ENCODE results near the gene TIMM29.

The TIMM29 gene

DNA sequence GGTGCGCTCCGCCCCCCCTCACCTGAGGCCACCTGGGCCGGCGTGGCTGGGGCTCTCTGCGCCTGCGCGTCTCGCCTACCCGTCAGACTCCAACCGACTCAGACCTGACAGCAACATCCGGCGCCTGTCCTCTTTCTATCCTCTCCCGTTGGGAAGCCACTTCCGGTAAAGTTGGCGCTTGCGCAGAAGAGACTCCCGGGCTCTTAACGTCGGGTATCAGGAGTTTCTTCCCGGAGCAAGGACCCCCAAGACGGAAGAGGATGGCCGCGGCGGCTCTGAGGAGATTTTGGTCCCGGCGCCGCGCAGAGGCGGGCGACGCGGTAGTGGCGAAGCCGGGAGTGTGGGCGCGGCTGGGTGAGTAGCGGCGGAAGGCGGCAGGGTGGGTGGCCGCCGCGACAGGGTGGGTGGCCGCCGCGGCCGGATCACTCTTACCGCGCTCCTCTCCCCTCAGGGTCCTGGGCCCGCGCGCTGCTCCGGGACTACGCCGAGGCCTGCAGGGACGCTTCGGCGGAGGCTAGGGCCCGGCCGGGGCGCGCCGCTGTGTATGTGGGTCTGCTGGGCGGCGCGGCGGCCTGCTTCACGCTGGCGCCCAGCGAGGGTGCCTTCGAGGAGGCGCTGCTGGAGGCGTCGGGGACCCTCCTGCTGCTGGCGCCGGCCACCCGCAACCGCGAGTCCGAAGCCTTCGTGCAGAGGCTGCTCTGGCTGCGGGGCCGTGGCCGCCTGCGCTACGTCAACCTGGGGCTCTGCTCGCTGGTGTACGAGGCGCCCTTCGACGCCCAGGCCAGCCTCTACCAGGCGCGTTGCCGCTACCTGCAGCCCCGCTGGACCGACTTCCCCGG, at the start of gene TIMM29, which contains the start of gene YIPF2:
TSS of gene TIMM29 (plus strand) at position 249 of the 839 bp plus-strand sequence. CDS start at position 261, 12 bp downstream.
TSS of gene YIPF2 (minus strand) at position 77 of the 839 bp plus-strand sequence. CDS start 229 bp downstream, outside the sequence.
- DNase-seq = peak; percentile 99

DNA sequence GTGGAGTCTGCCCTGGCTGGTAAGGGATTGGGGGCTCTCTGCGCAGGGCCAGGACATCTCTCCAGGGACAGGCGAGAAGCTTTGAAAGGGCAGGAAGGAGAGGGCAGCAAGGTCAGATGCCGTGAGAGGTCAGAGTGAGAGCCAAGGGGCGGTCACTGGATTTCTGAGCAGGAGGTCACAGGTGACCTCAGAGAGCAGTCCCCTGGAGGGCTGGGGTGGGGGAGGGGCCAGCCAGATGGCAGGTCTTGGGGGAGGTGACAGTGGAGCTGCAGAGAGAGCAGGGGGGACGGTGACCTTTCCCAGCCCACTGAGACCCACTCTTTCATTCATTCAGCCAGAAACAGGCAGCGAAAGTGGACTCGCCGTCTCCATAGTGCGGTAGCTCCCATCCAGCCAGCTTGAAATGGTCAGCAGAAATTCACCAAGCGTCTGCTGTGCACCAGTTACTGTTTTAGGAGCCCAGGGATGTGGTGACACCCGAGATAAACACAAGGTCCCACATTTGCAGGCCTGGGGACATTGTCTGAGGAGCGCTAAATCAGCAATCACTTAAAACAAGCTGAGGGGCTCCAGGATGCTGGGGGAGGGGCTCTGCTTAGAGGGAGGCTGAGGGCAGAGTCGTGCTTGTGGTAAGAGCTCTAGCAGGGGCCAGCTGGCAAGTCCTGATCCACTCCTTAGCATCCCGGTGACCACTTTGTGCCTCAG, 47.1 kb upstream of the TIMM29 start:
- DNase-seq = no peak

DNA sequence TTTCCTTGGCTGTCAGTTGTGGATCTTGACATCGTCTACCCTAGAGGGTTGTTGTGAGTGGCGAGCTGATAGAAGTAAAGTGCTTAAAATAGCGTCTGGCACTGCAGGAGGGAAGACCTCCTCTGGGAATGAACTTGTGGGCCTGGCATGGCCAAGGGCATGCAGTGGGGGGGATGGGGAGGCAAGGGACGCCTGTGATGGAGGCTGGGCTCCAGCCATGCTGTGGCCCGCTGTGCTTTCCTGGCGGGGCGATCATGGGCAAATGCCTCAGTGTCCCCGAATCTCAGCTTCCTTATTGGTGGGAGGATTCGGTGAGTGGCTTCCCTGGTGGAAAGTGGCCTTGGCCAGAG, 46.5 kb upstream of the TIMM29 start:
- no peak for DNase-seq

DNA sequence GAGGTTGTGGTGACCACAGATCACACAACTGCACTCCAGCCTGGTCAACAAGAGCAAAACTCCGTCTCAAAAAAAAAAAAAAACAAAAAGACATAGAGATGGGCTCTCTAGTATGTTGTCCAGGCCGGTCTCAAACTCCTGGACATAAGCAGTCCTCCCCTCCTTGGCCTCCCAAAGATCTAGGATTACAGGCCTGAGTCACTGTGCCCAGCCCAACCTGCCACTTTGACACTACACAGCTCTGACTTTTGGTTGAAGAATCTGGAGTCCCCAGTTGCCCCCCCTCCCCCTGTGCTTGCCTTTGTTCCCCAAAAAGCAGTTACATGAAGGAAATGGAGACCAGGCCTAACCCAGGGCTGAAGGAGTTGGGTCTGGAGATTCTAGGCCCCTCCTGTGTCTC, 44.3 kb upstream of the TIMM29 start:
- peak; percentile 73 for DNase-seq

DNA sequence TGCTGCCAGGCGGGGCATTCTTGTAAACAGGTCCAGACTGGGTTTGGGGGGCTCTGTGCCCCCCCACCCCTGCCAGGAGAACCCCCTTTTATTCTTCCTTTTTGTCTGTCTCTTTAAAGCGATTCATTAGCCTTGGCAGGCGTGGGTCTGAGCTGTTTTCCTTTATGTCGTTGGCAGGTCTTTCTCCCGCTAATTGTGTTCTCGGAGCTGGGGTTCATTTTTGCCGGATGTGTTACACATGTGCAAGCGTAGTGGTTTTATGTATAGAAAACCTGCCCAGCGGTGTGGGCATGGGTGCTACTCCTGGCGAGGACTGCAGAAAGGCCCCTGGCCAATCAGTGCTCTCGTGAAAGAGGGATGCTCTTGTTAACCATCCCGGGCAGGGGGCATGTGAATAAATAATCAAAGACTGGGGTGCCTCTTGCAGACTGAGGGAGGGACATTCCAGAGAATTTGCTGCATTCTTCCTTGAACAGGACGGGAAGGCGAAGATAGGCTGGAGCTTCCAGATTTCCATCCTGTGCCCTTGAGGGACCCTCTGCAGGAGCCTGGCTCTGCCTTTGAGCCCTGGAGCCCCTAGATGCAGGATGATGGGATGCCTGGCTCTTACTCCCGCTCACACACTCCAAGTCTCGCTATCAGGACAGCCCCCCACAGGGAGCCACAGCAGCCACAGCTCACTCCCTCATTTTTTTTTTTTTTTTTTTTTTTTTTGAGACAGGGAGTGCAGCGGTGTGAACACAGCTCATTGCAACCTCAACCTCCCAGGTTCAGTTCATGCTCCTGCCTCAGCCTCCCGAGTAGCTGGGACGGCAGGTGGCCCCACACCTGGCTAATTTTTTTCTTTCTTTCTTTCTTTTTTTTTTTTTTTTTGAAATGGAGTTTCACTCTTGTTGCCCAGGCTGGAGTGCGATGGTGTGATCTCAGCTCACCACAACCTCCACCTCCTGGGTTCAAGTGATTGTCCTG, 43.1 kb upstream of the TIMM29 start:
- DNase-seq = peak; percentile 33

DNA sequence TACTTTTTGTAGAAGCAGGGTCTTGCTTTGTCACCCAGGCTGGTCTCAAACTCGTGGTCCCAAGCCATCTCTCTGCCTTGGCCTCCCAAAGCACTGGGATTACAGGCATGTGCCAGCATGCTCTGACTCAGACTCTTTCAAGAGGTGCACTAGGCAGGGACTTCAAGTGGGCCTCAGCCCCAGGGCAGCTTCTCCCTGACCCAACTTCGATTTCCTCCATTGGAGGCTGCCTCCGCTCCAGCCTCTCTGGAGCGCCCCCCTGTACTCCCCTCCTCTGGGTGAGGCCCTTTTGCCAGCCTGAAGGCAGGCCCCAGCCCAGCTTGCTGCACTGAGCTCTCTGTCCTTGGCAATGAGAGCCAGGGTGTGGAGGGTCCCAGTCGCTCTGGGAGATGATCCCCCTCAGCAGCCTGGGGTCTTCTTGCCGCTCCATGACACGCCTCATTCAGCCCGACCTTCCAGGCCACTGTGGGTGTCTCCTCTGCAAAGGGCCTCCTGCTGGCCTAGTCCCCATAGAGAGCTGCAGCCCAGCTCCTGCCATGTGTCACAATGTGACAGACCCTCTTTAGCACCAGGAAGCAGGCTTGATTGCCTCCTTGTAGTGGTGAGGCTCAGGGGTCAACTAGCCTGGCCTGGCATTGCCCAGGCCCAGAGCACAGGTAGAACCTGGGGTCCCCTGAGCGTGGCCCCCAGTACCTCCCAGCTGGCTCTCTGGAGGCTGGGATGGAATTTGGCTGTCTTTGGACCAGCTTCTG, 40.8 kb upstream of the TIMM29 start:
- no peak for DNase-seq

DNA sequence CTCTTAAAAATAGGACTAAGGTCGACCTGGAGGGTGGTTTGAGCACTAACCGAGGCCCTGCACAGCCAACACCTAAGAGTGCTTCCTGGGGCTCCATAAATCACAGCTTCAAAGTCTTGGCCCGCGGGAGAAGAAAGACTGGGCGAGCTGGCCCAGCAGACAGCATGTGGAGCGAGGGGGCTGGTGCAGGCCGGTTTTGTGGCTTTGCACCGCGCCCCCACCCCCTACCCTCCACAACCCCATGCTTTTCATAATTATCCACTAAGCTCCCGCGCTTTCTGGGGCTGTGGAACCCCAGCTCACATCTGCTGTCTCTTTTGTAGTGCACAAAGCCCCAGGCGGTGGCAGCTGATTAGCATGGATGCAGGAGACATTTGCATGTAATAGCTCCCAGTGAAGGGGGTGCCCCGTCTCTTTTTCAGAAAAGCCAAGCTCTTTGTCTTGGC, 40.2 kb upstream of the TIMM29 start:
- DNase-seq = no peak

DNA sequence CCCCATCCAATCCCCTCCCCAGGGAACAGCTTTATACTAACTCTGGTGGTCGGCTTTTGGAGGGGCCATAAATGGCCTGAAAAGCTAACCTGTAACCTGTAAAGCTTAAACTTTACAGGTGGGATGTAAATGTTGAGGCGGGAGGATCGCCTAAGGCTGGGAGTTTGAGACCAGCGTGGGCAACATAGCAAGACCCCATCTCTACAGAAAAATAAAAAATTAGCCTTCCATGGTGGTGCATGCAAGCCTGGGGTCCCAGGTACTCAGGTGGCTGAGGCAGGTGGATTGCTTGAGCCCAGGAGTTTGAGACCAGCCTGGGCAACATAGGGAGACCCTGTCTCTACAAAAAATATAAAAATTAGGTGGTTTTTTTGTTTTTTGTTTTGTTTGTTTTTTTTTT, 38.7 kb upstream of the TIMM29 start:
- no peak for DNase-seq

DNA sequence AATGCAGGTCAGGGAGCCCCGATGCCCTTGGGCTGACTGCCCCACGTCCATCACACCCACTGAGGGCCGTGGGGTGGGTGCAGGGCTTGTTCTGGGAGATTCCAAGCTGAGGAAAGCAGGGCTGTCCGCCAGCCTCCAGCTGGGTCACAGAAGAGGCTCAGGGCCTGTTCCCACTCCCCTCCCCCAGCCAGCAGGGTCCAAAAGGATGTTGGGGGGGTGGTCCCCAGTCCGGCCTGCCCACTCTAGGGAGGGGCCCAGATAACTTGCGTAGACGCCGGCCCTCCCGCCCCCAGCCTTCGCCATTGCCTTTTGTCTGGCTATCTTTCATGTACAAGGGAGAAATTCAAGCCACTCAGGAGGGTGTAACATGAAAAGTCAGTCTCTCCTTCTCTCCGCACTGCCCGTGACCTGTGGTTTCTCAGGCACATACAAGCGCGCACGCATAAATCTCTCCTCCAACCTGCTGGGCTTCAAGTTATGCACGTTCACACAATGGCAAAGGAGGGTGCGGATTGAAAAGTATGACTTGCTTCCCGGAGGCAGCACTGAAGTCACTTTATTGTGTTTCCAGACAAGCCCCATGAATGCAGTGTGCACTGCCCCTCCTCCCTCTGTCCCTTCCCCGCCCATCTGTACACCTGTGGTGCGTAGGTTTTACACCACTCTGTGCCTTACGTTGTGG, 37.1 kb upstream of the TIMM29 start:
- no peak for DNase-seq

DNA sequence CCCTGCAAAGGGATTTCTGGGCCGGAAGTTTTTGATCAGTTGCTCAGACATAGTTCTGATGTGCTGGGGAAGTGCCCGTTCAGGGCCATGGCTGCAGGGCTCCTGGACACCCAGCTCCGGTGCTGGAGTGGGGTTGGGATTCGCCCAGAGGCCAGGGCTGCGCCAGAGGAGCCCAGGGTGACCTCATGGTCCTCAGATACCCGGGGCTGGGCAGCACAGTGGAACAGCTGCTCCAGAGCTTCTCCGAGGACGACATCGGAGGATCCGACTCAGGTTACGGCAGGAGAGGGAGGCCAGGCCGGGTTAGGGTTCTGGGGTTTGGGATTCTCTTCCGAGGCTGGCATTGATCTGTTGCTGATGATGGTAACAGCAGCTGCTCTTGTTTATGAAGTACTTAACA, 36.4 kb upstream of the TIMM29 start:
- no peak for DNase-seq

DNA sequence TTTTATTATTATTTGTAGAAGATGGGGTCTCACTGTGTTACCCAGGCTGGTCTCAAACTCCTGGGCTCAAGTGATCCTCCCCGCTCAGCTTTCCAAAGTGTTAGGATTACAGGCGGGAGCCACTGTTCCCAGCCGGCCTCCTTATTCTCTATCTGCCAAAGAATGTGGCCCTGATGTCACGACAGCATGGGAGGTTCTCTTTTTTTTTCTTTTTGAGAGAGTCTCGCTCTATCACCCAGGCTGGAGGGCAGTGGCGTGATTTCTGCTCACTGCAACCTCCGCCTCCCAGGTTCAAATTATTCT, 33.7 kb upstream of the TIMM29 start:
- no peak for DNase-seq

DNA sequence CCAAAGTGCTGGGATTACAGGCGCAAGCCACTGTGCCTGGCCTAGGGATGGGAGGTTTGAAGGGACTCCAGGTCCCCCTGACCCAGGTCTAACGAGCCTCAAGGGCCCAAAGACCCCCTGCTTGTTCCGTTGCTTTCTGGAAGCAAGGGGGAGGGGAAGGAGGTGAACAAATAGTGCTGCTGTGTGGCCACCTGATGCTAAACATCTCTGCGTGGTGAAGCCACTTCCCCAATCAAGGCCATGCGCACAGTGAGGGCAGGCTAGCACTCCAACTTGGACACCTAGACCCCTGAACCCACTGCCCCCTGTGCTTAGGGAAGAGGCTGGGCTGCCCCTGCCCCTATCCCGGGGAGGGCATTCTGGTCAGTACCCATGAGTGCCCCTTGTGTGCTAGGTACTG, 33.2 kb upstream of the TIMM29 start:
- no peak for DNase-seq

DNA sequence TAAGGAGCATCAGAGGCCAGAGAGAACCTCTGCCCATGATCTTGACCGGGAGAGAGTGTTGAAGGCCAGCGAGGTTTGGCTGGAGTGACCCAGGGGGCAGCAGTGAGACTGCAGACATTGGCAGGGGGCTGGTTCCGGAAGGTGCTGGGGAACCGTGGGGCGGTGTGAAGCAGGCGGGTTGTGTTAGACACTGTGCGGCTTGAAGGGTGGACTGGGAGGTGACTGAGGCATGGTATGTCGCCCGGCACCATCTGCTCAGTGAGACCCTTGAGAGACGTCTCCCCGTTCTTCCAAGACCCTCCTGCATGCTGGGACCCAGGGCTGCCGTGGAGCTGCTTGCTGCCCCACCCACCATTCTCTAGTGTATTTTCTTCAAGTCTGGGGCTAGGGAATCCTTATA, 32.7 kb upstream of the TIMM29 start:
- DNase-seq = no peak

DNA sequence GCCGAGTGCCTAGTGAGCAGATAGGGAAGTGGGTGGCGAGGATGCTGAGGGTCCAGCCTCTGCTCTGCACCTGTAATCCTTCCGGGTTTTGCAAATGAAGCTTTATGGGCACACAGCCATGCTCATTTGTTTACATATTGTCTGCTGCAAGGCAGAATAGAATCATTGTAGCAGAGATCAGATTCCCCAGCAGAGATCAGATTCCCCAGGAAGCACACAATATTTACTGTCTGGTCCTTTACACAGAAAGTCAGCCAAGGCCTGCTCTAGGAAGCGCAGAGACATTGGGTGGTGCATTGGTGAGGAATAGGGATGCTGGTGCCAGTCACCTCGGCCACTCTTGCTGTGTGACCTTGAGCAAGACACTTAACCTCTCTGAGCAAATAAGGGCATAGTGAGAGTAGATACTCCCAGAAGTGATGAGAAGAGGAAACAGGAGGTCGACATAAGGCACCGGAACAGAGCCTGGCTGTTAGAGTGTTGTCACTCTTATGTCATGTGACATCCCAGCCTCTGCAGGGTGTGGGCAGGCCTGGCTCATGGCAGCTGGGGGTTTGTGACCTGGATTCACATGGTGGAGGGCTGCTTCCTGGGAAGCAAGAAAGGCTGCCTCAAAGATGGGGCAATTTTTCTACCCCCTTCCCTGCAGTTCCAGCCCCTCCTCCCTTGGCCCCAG, 31.6 kb upstream of the TIMM29 start:
- DNase-seq = no peak

DNA sequence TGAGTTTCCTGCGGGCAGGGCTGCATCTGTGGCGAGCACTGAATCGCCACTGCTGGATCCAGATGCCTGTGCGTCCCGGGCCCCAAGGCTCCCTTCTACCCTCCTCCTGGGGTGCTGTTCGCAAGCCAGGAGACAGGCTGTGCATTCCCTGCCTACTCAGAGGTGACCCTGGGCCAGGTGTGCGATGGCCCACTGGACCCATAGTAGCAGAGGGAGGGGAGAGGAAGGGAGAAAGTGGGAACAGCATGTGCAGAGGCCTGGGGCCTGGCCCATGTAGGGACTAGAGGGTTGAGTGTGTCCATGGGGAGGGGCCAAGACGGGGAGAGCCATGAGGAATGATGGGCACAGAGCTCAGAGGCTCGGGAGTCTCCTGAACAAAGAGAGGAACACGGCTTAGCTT, 30.0 kb upstream of the TIMM29 start:
- DNase-seq = no peak

DNA sequence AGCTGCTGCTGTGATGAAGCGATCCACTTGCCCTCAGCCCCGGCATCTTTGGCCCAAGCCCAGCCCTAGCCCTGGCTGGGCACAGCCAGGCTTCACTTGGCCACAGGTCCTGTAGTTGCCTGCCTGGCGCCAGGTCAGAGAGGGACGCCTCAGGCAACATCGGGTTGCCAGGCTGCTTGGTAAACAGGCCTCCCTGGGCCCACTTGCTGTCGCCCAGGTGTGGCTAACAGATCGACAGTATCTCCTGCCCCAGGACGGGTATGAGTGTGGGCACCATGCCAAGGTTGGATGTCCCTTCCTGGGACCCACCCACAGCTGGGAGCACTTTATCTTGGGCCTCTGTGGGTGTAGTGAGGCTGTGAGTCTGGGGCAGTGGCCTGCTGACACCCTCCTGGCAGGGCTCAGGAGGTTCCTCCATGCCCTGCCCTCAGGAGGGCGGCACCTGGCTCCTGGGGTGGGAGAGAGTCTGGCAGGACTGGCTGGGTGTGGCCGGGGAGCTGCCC, 29.4 kb upstream of the TIMM29 start:
- DNase-seq = no peak

DNA sequence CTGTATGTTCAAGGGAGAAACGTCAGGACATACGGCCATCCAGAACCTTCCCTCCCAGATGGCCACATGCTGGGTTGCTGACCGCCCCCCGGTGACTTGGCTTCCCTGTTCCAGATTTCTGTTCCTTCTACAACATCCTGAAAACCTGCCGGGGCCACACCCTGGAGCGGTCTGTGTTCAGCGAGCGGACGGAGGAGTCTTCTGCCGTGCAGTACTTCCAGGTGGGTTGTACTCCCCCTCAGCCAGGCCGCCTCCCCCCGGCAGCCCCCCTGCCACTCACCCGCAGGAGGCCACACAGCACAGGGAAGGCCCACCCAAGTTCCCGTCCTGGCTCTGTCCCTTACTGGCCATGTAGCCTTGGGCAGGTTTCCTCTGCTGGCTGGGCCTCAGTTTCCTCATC, 20.7 kb upstream of the TIMM29 start:
- DNase-seq = no peak

DNA sequence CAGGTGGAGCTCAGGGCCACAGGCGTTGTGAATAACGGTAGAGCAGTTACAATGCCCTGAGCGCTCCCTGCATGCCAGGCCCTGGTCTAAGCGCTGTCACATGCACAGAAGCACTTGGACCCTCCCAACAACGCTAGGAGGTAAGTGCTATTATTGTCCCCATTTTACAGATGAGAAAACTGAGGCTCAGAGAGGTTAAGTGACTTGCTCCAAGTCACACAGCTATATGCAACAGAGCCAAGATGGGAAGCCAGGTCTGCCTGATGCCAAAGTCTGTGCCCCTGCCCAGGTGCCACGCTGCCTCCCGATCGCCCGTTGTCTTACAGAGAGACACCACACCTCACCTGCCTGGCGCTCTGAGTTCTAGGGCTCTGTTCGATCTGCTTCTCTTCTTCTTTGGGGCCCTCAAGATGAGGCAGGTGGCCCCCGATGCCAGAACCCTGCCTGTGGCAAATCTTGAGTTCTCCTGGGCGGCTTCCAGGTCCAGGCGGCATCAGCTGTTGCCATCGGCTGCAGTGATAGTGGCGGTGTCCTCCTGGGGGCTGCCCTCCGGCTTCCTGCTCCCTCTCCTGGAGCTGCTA, 20.1 kb upstream of the TIMM29 start:
- no peak for DNase-seq

DNA sequence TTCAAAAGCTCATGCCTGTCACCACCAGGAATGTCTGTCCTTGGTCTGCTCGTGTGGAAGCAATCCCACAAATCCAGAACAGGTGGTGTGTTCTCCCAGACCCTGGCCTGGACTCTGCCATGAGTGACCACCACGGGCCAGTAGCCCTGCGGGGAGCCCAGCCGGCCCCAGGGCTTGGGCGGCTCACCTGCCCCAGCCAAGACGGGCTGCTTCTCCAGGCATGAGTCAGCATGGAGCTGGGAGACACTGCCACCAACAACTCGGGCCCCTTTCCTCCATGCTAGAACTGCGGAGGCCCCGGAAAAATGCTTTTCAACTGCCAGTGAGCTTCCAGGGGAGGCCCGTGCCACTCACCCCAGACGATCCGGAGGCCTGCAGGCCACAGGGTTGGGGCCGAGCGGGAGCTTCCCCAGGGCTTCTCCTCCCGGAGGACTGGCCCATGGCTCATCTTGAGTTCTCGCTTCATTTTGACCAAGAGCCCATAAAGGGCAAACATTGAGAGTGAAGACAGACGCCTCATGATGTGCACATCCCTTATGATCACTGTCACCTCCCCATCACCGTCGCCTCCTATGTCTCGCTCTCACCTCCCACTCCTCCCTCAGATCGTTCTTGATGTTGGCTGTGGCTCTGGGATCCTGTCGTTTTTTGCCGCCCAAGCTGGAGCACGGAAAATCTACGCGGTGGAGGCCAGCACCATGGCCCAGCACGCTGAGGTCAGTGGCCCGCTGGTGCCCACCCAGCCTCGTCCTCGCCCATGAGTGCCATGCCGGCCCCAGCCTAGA, 16.8 kb upstream of the TIMM29 start:
- no peak for DNase-seq

DNA sequence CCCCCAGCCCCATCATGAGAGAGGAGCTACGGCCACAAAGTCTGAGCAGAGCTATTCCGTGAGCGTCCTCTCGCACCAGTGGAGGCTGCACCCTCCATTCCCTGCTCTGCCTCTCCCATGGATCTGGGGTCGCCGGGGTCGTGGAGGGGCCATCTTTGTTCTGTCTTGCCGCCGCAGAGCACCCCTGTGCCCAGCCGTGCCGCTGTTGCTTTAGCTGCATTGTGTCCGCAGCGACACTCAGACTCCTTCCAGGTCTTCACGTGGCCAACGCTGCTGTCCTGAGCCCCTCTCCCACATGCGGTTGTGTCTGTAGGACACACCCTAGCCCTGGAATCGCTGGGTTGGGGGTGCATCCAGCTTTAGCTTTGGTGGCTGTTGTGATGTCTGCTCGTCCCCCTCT, 16.0 kb upstream of the TIMM29 start:
- DNase-seq = no peak
